Tongue (tissue), 2 donors: Measurements from ENCODE around the gene TRPM1. TPM values are rescaled to one million over a fixed set of nuclear protein-coding genes. Genes with fewer than 3 reads are reported as not detected.

Experiments used
- DNase-seq: peaks from one replicate; pipeline ENCODE4 v3.0.0-alpha.2; 2015
- total RNA-seq: library from RNA; depleted of rRNA; stranded (reverse); fragments of >200 nt; gene quantifications from one replicate; pipeline ENCODE4 v1.2.3, GENCODE V29; 2014

TRPM1 gene
- total RNA-seq: not detected

DNA sequence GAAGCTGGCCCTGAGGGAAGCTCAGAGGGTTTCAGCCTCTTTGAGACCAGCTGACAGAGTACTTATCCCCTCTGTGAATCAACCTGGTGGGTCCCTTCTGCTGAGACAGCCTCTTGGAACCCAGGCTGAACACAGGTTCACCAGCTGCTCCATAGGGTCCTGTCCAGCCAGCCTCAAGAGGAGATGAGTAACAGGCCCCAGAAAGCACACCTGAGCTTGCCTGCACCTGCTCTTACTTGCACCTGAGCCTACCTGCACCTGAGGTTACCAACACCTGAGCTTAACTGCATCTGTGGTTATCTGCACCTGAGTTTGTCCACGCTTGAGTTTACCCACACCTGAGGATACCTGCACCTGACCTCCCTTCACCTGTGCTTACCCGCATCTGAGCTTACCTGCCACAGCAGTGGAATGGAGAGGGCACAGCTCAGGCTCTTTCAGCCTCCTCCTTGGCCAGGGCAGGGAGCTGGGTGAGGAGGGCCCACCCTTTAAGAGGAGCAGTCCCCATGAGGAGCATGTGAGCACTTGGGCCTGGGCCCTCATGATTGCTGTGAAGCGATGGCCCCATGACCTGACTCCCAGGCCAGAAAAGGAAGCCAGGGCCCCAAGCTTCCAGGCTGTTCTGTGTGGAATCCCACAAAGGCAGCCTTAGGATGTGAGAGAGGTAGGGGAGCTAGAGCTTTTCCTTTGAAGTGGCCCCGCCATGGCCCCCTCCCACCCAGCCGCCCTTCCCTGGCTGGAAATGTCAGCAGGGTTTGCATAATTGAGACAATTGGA lies at the start of gene TRPM1:
Gene TRPM1 (minus strand): TSS at position 464 of the 777 bp plus-strand sequence. CDS start 20,370 bp downstream, outside the sequence.
- DNase-seq: no peak

DNA sequence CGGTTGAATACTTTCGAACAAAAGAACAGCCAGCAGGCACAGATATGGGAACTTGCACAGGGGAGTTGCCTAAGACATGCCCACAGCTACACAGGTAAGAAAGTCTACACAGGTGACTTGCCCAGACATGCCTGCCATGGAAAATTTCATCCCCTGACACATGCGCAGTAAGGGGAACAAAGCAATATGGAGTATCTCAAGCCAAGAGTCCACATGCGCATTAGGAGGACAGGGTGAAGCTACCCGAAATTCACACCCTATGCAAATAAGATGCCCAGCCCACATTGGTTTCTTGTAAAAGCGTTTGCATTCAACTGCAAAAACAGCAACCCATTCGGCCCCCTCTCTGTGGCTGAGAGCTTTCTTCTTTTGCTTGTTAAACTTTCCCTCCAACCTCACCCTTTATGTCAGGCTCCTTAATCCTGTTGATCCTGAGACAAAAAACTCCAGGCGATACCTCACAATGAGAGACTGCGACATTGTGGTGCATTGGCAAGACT lies 49.3 kb upstream of the TRPM1 start:
- peak; percentile 37 for DNase-seq

DNA sequence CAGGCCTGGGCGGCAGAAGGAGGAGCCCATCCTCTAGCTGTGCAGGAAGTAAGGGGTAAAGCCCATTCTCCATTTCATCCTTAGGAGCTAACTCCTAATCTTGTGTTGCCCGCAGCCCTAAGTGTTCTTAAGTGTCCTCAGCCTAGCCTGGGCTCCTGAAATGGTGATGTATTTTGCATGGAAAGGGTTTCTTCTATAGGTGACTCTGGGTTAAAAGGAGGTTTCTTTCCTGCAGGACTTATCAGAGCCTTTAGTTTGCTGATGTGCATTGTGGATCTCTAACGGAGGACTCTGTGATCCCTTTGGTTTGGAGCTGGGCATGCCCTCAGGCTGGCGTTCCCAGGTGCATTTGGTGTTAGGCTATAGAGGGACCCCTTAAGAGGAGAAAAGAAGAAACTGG lies 48.5 kb upstream of the TRPM1 start:
- DNase-seq: no peak

DNA sequence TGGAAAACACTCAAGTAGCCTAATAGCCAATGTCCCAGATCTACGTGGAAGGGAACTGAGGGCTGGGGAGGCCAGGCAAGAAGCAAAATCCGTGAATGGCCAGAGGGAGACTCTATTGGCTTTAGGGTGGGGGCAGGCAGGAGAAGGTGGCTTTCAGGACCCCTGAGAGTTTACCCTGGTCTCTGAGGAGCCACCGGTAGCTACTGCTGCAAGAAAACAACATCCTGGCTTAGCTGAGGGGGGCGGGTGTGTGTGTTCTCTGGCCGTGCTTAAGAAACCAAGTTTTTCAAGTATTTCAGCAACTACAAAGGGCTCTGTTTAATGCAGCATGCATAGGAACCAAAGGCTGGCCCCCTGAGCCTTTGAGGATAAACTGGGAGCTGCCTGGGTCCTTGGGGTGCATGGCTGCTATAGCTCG lies 47.6 kb upstream of the TRPM1 start:
- DNase-seq: no peak

DNA sequence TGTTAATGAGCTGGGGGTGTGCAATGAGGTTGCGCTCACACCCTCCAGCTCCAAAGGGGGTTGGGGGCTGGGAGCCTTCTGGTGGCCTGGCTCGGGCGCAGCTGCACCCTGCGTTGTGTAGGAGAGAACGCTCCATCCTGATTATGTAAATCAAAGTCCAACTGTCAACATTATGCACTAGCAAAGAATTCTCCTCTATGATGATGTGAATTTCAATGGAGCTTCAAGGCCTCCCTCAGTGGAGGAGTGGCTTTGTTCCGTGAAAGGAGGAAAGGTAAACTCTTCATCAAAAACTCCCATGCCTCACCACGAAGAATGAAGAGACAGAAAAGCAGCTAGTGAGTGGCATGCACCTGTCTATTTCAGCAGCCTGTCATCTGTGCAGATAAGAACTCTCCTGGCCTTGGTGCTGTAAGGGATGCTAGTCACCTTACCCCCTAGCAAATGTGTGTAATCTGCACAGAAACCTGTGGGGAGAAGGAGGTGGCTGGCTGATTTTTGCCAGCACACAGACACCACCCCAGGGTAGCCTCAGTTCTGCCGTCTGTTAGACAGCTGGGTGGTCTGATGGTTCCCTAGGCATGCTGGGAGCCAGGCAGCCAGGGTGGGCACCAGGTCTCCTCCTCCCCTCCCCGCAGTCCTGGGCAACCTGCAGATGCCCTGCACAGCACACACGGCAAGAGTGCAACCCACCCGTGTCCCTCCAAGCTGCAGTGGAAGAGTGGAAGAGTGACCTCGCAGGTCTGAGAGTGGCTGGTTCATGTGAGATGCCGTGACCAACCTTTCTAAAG lies 47.0 kb upstream of the TRPM1 start:
- no peak for DNase-seq

DNA sequence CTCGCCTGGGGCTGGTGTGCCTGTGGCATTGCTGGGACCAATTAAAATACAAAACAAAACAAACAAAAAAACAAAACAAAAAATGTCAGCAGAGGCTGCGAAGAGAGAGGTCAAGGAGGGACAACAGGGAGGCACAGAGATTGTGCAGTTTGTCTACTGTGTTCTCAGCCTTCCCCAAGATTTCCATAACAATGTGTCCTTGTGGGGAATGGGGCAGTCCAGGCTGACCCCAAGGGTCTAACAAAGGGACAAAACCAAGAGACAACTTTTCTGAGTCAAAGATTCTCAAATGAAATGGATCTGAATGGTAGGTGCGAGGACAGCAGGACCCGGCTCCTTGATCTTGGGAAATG lies 46.4 kb upstream of the TRPM1 start:
- no peak for DNase-seq

DNA sequence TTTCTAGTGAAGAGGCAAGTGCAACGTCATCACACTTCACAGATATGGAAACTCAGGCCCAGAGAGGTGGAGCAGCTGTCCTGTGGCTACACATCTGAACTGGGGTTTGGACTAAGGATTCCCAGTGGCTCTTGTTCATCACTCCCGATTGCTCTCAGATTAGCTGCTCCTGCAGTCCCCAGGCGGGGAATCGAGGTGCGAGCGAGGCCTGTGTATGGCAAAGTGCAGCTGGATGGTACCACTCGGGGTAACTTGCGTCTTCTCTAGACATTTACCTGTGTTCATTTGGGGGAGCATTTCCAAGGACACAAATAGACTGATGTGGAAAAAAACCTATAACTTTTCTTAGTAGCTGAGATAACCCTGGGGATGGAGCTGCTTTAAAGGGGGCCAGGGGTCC lies 45.9 kb upstream of the TRPM1 start:
- no peak for DNase-seq

DNA sequence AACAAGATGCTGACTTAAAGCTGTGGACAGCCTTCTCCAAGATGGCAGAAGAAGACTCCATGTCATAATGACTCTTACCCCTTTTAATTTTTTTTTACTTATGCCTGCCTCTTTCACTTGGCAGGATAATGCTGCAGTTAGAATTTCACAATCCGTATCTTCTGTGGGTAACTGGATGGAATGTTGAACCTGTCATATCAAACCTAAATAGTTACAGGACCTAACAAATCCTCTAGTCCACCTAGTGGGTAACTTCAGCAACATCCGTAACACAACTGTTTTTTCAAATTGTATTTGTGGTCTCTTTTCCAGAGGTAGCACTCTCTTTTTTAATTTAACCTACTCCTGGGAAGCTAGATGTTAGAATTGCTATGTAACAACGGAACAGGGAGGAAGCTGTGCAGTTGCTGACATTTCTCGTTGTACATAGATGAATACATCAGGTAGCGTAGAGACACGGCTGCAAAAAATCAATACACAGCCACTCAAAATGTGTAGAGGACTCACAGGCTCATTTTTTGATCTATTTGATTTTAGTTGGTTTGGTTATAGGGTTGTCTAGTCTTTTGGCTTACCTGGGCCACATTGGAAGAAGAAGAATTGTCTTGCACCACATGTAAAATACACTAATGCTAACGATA lies 43.9 kb upstream of the TRPM1 start:
- DNase-seq: no peak

DNA sequence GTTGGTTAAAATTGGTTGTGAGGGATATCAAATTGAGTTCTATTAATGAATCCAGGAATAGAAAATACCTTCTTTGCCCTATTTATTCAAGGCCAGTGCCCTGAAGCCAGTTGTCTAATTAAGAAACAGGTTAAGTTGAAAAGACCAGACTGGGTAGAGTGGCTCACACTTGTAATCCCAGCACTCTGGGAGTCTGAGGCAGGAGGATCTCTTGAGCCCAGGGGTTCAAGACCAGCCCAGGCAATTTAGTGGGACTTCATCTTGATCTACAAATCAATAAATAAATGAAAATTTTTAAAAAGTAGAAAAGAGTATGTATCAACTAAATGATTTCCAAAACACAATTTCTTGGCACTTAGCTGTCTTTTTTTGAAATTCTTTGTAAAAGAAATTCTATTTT lies 40.3 kb upstream of the TRPM1 start:
- DNase-seq: no peak

DNA sequence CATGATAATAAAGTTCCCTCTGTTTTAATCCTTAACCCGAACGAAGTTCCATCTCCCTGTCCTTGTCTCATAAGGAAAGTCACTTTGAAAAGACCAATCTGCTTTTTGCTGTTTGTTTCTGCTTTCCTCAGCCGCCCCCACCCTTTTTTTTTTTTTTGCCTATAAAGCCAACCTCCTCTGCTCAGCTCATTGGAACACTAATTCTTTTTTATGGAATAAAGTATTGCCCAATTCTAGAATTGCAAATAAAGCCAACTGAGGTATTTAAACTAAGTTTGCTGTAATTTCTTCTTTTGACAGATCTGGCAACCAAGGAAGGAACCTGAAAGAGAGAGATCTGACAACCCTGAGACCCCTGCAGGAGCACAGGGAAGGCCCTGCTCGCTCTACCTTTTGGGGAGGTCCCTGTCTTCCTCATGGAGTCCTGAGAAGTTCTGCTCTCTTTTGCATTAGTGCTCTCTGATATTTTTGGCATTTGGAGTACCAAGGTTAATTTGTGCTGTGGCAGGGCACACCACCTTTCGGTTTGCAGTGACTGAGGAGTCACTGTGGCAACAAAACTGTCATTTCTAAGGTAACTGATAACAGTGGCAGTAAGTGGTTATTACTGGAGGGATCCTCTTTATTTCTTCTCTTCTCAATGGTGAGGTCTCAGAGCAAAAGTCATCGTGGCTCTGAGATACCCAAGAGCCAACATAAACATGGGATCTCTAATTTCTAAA lies 35.2 kb upstream of the TRPM1 start:
- DNase-seq: no peak

DNA sequence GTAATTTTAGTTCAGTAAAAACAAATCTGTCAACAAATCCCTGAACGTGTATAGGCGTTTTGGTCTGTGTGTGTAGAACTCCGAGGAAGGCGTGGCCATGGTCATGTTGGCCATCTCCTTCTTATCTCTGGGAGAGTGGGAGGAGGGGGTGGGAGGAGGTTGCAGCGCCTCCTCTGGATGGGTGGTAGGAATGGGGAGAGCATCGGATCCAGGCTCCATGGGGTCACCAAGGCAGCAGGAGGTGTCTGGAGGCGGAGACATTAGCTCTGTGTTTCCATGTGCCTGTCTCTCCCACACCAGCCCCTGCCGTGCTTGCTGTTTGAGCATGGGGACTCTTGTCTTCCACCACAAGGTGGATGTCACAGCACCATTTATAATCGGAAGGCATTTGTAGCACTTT lies 34.5 kb upstream of the TRPM1 start:
- DNase-seq: no peak

DNA sequence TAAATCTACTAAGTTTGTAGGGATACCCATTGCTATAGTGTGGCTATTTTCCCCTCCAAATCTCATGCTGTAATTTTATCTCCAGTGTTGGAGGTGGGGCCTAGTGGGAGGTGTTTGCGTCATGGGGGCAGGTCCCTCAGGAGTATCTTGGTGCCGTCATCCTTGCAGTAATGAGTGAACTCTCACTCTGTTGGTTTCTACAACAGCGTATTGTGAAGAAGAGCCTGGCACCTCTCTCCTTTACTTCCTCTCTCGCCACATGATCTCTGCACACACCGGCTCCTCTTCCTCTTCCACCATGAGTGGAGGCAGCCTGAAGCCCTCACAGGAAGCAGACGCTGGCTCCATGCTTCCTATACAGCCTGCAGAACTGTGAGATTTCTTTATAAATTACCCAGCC lies 34.0 kb upstream of the TRPM1 start:
- no peak for DNase-seq

DNA sequence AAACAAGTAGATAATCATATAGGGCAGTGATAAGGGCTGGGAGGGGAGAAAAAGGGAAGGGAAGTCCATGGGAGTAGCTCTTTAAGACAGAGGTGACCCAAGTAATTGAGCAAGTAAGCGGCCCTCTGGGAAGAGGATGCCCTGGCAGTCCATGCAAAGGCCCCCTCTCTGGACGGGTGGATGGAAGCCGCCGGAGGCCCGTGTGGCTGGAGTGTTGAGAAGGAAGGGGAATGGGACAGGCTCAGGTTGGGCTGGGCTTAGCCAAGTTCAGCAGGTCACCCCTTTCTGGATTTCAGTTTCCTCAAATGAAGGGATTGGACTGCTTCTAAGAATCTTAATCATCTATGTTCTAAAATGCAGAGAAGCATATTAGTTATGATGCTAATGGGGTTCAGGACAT lies 32.4 kb upstream of the TRPM1 start:
- DNase-seq: no peak

DNA sequence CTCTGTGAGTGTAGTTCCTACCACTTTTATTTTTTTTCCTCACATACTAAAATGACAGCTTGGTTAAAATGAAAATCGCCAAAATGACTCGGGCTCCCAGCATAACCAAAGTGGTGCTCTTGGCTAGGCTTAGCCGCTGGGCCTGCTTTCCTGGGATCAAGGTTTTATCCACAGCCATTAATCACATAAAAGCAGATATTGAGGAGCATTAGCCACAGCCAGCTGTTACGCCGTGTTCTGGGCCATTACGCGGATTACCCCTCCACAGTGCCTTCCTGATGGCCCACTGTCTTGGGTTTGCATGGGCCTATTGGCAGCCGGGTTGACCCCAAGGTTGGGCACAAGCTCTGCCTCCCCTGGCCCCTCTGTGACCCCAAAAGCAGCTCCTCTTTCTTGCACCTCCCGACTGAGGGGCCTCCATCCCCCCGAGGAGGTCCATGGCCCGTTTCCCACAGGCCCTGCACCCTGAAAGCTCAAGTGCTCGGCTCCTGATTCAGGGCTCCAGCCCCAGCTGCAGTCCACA lies 30.4 kb upstream of the TRPM1 start:
- DNase-seq: no peak

DNA sequence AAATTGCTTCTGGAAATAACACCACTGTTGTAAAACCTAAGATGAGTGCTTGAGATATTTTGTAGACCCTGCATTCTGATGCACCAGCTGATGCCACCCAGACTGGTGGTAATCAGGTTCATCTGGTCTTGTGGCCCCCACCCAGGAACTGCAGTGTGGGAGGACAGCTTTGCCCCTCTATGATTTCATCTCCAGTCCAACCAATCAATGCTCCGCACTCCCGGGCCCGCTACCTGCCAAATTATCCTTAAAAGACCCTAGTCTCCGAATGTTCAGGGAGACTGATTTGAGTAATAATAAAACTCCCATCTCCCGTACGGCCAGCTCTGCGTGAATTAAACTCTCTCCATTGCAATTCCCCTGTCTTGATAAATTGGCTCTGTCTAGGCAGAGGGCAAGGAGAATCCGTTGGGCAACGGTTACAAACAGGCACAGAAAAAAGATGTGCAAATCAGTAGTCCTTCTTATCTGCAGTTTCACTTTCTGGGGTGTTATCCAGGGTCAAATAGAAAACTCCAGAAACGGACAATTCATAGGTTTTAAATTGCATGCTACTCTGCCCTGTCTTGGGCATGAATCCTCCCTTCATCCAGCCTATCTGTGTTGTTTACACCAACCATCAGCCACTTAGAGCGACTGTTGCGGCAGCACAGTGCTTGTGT lies 29.2 kb upstream of the TRPM1 start:
- DNase-seq: no peak

DNA sequence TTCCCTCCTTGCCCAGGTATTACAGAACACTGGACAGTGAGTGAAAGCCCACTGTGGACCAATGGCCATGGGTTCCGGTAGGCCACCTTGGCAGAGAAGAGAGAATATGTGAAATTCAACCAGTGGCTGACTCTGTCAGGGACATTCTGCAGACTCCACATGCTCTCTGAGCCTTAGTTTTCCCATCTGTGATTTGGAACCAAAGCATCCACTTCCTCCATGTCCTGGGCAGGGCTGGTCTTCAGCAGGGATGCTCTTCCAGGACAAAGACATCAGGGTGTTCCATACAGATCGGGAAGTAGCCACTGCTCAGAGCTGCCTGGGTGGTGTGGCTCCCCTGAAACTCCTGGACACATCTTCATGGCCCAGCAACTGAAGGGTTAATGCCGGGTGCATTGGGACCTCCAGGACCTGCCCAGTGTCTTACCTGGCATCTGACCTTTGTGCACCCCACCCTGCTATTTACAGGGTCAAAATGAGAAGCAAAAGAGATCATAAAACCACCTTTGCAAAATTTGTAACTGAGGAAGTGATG lies 28.3 kb upstream of the TRPM1 start:
- DNase-seq: no peak

DNA sequence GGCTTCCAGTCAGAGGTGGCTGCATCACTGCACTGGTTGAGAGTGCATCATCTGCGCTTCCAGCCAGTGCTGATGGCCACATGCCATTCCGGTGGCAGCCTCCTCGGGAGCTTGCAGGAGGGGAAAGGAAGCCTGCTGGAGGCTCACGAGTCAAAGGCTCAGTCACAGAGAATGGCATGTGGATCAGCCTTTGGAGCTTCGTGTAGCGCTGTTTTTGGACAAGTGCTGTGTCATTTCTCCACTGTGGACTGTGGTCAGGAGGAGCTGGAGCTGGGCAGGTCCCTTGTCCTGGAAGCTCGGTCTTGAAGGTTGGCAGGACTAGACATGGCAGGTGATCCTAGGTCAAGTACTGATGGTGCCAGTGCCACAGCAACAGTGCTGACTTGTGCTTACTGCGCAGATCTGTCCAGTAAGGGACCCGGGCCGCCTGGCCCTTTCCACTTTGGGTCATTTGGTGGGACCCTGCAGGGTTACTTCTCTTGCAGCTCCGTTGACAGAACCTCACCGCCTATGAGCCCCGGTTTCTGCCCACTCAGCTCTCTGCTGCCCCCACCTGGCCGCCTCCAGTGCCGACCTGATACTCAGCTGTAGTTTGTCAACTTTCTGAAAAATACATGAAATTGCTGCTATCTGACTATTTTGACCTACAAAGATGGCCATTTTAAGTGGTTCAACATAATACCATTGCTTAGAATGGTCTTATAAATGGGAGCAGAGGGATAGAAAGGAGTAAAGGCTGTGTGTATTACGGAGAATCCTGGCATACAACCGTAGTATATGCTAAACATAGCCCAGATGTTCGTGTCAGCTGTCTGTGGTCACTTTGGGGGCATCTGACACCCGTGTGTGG lies 27.6 kb upstream of the TRPM1 start:
- DNase-seq: peak; percentile 74

DNA sequence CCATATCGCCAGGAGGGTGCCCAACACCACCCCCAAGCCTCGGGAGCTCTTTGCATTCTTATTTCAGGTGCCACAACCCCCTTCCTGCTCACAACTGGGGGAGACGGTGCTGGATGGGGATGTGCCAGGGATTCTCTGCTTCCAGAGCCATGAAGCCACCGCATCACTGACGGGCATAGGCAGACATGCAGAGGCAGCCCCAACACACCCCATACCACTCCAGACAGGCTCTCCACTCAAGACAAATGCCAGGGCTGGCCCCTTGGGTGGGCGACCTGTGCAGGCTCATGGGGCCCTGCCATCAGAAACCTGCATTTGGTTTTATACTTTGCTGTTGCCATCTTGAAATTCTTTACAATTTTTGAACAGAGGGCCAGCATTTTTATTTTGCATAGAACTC lies 27.0 kb upstream of the TRPM1 start:
- no peak for DNase-seq

DNA sequence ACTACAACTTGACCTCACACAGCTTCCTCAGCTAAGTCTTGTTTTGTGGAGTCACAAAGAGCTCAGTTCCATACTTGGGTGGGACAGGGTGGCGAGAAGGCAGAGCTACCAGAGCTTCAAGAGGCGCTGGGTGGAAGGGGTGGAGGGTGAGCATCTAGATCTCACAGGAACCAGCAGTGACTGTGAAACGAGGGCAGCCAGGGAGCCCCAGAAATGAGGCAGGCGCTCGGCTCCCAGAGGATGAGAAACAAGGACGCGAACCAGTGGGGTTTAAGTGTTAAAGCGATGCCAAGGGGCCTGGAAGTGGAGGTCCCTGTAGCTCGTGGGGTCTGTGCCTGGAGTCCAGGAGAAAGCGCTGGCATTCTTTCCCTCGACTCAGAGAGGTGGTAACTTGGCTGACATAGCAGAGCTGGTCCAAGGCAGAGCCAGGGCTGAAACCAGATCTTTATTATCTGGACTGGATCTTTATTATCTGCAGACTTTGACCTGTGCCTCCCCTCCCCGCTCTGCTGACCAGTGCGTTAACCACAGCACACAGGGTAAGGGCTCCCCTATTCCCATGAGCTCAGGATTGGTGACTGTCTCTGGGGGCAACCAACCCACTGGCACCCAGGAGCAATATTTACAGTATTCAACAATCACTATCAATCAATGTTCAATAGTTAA lies 26.2 kb upstream of the TRPM1 start:
- no peak for DNase-seq

DNA sequence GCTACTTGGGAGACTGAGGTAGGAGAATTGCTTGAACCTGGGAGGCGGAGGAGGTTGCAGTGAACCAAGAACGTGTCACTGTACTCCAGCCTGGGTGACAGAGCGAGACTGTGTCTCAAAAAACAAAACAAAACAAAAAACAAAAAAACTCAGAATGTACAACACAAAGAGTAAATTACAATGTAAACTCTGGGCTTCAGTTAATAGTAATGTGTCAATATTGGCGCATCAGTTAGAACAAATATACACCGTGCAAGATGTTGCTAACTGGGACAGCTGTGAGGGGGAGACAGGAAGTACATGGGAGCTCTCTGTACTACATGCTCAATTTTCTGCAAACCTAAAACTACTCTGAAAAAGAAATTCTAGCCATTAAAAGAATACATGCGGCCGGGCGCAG lies 23.5 kb upstream of the TRPM1 start:
- DNase-seq: no peak
